Gastrocnemius medialis (tissue), 4 donors: Measurements from ENCODE around the gene CERS6. TPM values are rescaled to one million over a fixed set of nuclear protein-coding genes. Genes with fewer than 3 reads are reported as not detected.

Source experiments
- ATAC-seq, 2 donors: fragments of 150-250 bp; one replicate each; pipeline ENCODE4 v1.9.1; 2016
- DNase-seq, 2 donors: peaks; one replicate each; pipeline ENCODE4 v3.0.0-alpha.2; 2019
- H3K27ac ChIP-seq, 4 donors: fragments of 200-600 bp; sonication (generic); 1 replicate in 1 of 4; 2 replicates in 3 of 4; pipeline ENCODE4 v1.5.1; 2016 to 2018; ENCODE audit warnings: mild to moderate bottlenecking in 2 of 4, moderate library complexity in 1 of 4
- H3K27me3 ChIP-seq, 3 donors: fragments of 200-600 bp; sonication (generic) in 2 of 3; 1 replicate in 1 of 3; 2 replicates in 2 of 3; pipeline versions ENCODE4 v1.5.1 to v1.6.0; 2016 to 2019; ENCODE audit warnings: mild to moderate bottlenecking in 1 of 3, moderate library complexity in 1 of 3
- H3K36me3 ChIP-seq, 2 donors: fragments of 200-600 bp; sonication (generic) in 1 of 2; one replicate each; pipeline ENCODE4 v1.5.1; 2017 to 2018
- H3K4me1 ChIP-seq, 2 donors: fragments of 200-600 bp; sonication (generic) in 1 of 2; one replicate each; pipeline ENCODE4 v1.5.1; 2016 to 2017; ENCODE audit warnings: mild to moderate bottlenecking in 2 of 2
- H3K4me3 ChIP-seq, 4 donors: fragments of 200-600 bp; sonication (generic) in 3 of 4; 1 replicate in 1 of 4; 2 replicates in 3 of 4; pipeline ENCODE4 v1.5.1; 2016 to 2019; ENCODE audit warnings: mild to moderate bottlenecking in 2 of 4
- H3K9me3 ChIP-seq, 3 donors: fragments of 200-600 bp; sonication (generic) in 2 of 3; 1 replicate in 1 of 3; 2 replicates in 2 of 3; pipeline ENCODE4 v1.5.1; 2016 to 2019
- POLR2A ChIP-seq, 2 donors: fragments of 450-650 bp; IDR thresholded peaks; one replicate each; pipeline ENCODE4 v1.6.1; 2017; ENCODE audit warnings: antibody characterized with exemption in 2 of 2, mild to moderate bottlenecking in 2 of 2, moderate library complexity in 2 of 2
- in situ Hi-C, 4 donors: fragments of 200-750 bp; cut with MboI; loops; one replicate each; pipeline versions ENCODE4 v1.15.0 to v1.8.0; 2017; ENCODE audit warnings: low sequenced_read_pairs in 4 of 4
- intact Hi-C: fragments of 100-400 bp; cut with DNase I; formaldehyde crosslinking; loops from one replicate; pipeline ENCODE4 v1.15.1; 2023; ENCODE audit warnings: low total_unique reads
- total RNA-seq, 4 donors: library from RNA; depleted of rRNA; stranded (reverse); fragments of >200 nt; gene quantifications; one replicate each; pipeline versions ENCODE4 v1.1.0 to v1.2.3, GENCODE V29; 2016
- TF ChIP-seq, protein P1 (sequence below), 5 experiments: fragments of 450-650 bp in 3 of 5; fragments of 200-600 bp in 2 of 5; sonication (generic) in 2 of 5; IDR thresholded peaks in 4 of 5; conservative IDR thresholded peaks in 1 of 5; 1 replicate in 4 of 5; 2 replicates in 1 of 5; pipeline ENCODE4 v1.5.1; 2016 to 2019; ENCODE audit warnings: antibody characterized with exemption in 5 of 5, mild to moderate bottlenecking in 3 of 5, moderate library complexity in 3 of 5

Gene CERS6
- total RNA-seq, 4 donors from 2014 or later, result 11.9 to 18.0 (median 14.7) TPM

GRCh38 chr2:168519534-168520308 is 63.6 kb downstream of the CERS6 start:
- Histone ChIP-seq H3K36me3 (no peaks in the 10 kb centered on the region), H3K4me1 (peaks cover 43 to 68% of the 10 kb centered on the region in 2 donors), H3K4me3 (no peak overlapping the region), H3K9me3 (no peaks in the 10 kb centered on the region), H3K27me3 (no peaks in the 10 kb centered on the region), H3K27ac (no peak overlapping the region)
- ATAC-seq, result no peak
- intact Hi-C loops (loop anchor here (5.0 kb wide), 1 partner anchor 62 kb away; the partner anchor contains the start of gene CERS6), in situ Hi-C loops (no loop called here)
- no peak for DNase-seq
- TF ChIP-seq POLR2A (IDR thresholded peaks at IDR 0.05), result no peak
- TF ChIP-seq, protein P1, sequence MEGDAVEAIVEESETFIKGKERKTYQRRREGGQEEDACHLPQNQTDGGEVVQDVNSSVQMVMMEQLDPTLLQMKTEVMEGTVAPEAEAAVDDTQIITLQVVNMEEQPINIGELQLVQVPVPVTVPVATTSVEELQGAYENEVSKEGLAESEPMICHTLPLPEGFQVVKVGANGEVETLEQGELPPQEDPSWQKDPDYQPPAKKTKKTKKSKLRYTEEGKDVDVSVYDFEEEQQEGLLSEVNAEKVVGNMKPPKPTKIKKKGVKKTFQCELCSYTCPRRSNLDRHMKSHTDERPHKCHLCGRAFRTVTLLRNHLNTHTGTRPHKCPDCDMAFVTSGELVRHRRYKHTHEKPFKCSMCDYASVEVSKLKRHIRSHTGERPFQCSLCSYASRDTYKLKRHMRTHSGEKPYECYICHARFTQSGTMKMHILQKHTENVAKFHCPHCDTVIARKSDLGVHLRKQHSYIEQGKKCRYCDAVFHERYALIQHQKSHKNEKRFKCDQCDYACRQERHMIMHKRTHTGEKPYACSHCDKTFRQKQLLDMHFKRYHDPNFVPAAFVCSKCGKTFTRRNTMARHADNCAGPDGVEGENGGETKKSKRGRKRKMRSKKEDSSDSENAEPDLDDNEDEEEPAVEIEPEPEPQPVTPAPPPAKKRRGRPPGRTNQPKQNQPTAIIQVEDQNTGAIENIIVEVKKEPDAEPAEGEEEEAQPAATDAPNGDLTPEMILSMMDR (IDR thresholded peaks at IDR 0.05 in 4 of 5, conservative IDR thresholded peaks at IDR 0.05 in 1 of 5), result no peak

DNA sequence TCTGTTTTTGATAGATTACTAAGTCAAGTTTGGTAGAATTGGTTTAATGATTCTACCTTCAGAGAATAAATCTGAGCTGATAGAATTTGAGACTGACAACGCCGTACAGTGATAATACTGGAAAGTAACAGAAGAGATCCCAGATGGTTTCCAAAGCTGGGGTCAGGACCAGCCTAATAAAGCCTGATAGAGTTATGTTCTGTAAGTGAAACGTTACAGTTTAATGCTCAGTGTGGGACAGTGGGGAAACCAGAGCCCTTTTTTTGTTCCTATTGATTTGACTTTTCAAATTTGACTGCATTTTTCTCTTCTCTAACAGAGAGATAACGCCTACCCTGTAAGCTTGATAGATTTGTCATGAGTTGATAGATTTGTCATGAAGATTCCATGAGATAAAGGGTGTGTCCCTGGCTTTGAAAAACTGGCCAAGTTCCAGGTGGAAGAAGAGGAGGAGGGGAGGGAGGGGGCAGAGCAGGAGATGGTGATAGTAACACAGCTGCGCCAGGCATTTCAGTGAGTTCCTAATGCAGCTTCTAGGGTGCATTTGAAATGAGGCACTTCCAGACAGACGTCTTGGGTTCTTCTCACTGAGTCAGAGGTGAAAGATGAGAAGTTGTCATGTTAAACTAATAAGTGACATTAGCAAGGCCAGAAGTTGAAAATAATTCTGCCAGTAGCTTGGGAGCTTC is 65.1 kb downstream of the CERS6 start:
- in situ Hi-C loops (no loop called here), intact Hi-C loops (no loop called here)
- Histone ChIP-seq H3K4me1 (peaks cover 44 to 68% of the 10 kb centered on the region in 2 donors), H3K27me3 (no peaks in the 10 kb centered on the region), H3K4me3 (peak overlapping the region; percentile 1 to 34 (median 4)), H3K36me3 (no peaks in the 10 kb centered on the region), H3K27ac (peak overlapping the region; percentile 43 to 68 (median 58)), H3K9me3 (no peaks in the 10 kb centered on the region)
- no peak for TF ChIP-seq POLR2A (IDR thresholded peaks at IDR 0.05)
- TF ChIP-seq, protein P1 (IDR thresholded peaks at IDR 0.05 in 4 of 5, conservative IDR thresholded peaks at IDR 0.05 in 1 of 5), result no peak
- ATAC-seq, result peak; percentile 85 to 93
- DNase-seq, result peak; percentile 23 to 26

GRCh38 chr2:168522446-168522845 is 66.4 kb downstream of the CERS6 start:
- TF ChIP-seq, protein P1 (IDR thresholded peaks at IDR 0.05 in 4 of 5, conservative IDR thresholded peaks at IDR 0.05 in 1 of 5), result no peak
- no peak for TF ChIP-seq POLR2A (IDR thresholded peaks at IDR 0.05)
- no peak overlapping the region for H3K4me3 ChIP-seq
- H3K27me3 ChIP-seq, result no peaks in the 10 kb centered on the region
- ATAC-seq (no peak), DNase-seq (no peak)
- H3K4me1 ChIP-seq, result peaks cover 48 to 71% of the 10 kb centered on the region in 2 donors
- H3K27ac ChIP-seq, result peak overlapping the region in 2 of 4 donors; percentile 12 to 43
- in situ Hi-C loops, result no loop called here
- intact Hi-C loops, result no loop called here
- H3K9me3 ChIP-seq, result no peaks in the 10 kb centered on the region
- H3K36me3 ChIP-seq, result no peaks in the 10 kb centered on the region

DNA sequence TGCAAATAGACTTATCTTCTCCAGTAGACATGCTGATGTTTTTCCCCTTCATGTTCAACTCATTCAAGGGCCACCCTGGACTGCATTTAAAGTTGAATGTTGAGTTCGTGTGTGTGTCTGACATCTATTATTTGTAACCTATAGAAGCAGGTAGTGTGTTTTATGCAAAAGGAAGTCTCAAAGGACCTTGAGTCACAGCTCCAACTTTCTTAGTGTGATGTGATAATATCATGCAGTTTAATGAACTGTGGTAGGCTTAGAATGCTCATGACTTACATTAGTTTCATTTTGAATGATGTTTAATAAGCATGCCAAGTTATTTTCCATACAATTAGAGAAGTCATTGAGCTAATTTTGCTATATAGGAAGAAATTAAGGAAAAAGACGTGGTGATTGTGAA is 67.9 kb downstream of the CERS6 start:
- DNase-seq (no peak), ATAC-seq (no peak)
- Histone ChIP-seq H3K4me1 (peaks cover 53 to 76% of the 10 kb centered on the region in 2 donors), H3K4me3 (no peak overlapping the region), H3K27ac (peak overlapping the region in 1 of 4 donors; percentile 13), H3K9me3 (no peaks in the 10 kb centered on the region), H3K36me3 (no peaks in the 10 kb centered on the region), H3K27me3 (no peaks in the 10 kb centered on the region)
- in situ Hi-C loops (no loop called here), intact Hi-C loops (no loop called here)
- TF ChIP-seq, protein P1 (IDR thresholded peaks at IDR 0.05 in 4 of 5, conservative IDR thresholded peaks at IDR 0.05 in 1 of 5), result no peak
- no peak for TF ChIP-seq POLR2A (IDR thresholded peaks at IDR 0.05)
